H9 (cell line): ENCODE data around the gene ZDHHC19. TPM values are rescaled to one million over a fixed set of nuclear protein-coding genes. Genes with fewer than 3 reads are reported as not detected.

Source experiments
- DNase-seq: peaks from one replicate; pipeline ENCODE4 v3.0.0-alpha.2; 2017
- H2AFZ ChIP-seq: one replicate; pipeline ENCODE4 v1.6.1; 2013; ENCODE audit warnings: mild to moderate bottlenecking, low read length, control low read depth, moderate library complexity
- H2AK5ac ChIP-seq: 2 replicates; pipeline ENCODE4 v1.6.1; 2013; ENCODE audit warnings: low read length, control low read depth, mixed read lengths; ENCODE audit not compliant: insufficient read length
- H2BK120ac ChIP-seq: one replicate; pipeline ENCODE4 v1.6.1; 2013; ENCODE audit warnings: low read depth, mild to moderate bottlenecking, low read length, control low read depth, inconsistent platforms; ENCODE audit not compliant: poor library complexity, severe bottlenecking
- H2BK12ac ChIP-seq: 2 replicates; pipeline ENCODE4 v1.6.1; 2013; ENCODE audit warnings: low read length, control low read depth, mixed read lengths, low read depth; ENCODE audit not compliant: insufficient read length
- H2BK15ac ChIP-seq: 2 replicates; pipeline ENCODE4 v1.6.1; 2013; ENCODE audit warnings: low read depth, low read length, control low read depth
- H2BK20ac ChIP-seq: one replicate; pipeline ENCODE4 v1.6.1; 2013; ENCODE audit warnings: low read depth, mild to moderate bottlenecking, low read length, control low read depth, inconsistent platforms; ENCODE audit not compliant: poor library complexity, severe bottlenecking
- H2BK5ac ChIP-seq: 2 replicates; pipeline ENCODE4 v1.6.1; 2013; ENCODE audit warnings: low read length, control low read depth, mixed read lengths; ENCODE audit not compliant: insufficient read length
- H3K14ac ChIP-seq: 2 replicates; pipeline ENCODE4 v1.6.1; 2013; ENCODE audit warnings: low read length, control low read depth; ENCODE audit not compliant: insufficient read depth
- H3K18ac ChIP-seq: 2 replicates; pipeline ENCODE4 v1.6.1; 2013; ENCODE audit warnings: low read depth, mild to moderate bottlenecking, mixed read lengths, low read length, control low read depth; ENCODE audit not compliant: insufficient read length
- H3K23ac ChIP-seq: 2 replicates; pipeline ENCODE4 v1.6.1; 2013; ENCODE audit warnings: low read length, control low read depth, mixed read lengths, low read depth; ENCODE audit not compliant: insufficient read length
- H3K23me2 ChIP-seq: 2 replicates; pipeline ENCODE4 v1.6.1; 2013; ENCODE audit warnings: low read depth, mild to moderate bottlenecking, mixed read lengths, low read length, control low read depth; ENCODE audit not compliant: insufficient read length, poor library complexity, severe bottlenecking
- H3K27ac ChIP-seq: 2 replicates; pipeline ENCODE4 v1.5.1; 2013; ENCODE audit warnings: low read length, control low read depth, mixed read lengths, low read depth; ENCODE audit not compliant: insufficient read length
- H3K27me3 ChIP-seq: 2 replicates; pipeline ENCODE4 v1.6.1; 2013; ENCODE audit warnings: low read length, control low read depth, inconsistent platforms; ENCODE audit not compliant: insufficient read depth
- H3K4ac ChIP-seq: 2 replicates; pipeline ENCODE4 v1.6.1; 2013; ENCODE audit warnings: low read depth, mild to moderate bottlenecking, control low read depth, inconsistent platforms, low read length, moderate library complexity
- H3K4me1 ChIP-seq: 2 replicates; pipeline ENCODE4 v1.6.1; 2013; ENCODE audit warnings: low read length, control low read depth, inconsistent platforms; ENCODE audit not compliant: insufficient read depth
- H3K4me2 ChIP-seq: 2 replicates; pipeline ENCODE4 v1.6.1; 2013; ENCODE audit warnings: low read length, control low read depth, mixed read lengths; ENCODE audit not compliant: insufficient read length, insufficient read depth
- H3K56ac ChIP-seq: 2 replicates; pipeline ENCODE4 v1.6.1; 2013; ENCODE audit warnings: low read depth, mild to moderate bottlenecking, mixed read lengths, low read length, control low read depth; ENCODE audit not compliant: insufficient read length
- H3K79me1 ChIP-seq: 2 replicates; pipeline ENCODE4 v1.6.1; 2013; ENCODE audit warnings: low read depth, mild to moderate bottlenecking, moderate library complexity, low read length, control low read depth, inconsistent platforms; ENCODE audit not compliant: insufficient read depth, poor library complexity, severe bottlenecking
- H3K79me2 ChIP-seq: 2 replicates; pipeline ENCODE4 v1.6.1; 2013; ENCODE audit warnings: low read length, control low read depth, inconsistent platforms; ENCODE audit not compliant: insufficient read depth
- H3K9ac ChIP-seq: 2 replicates; pipeline ENCODE4 v1.6.1; 2013; ENCODE audit warnings: low read length, control low read depth, mixed read lengths; ENCODE audit not compliant: insufficient read length; ENCODE audit errors: extremely low read depth
- H3K9me3 ChIP-seq: one replicate; pipeline ENCODE4 v1.6.1; 2013; ENCODE audit warnings: low read depth, low read length, inconsistent platforms; ENCODE audit not compliant: control insufficient read depth
- H3T11ph ChIP-seq: one replicate; pipeline ENCODE4 v1.6.1; 2013; ENCODE audit warnings: mild to moderate bottlenecking, low read length, control low read depth, inconsistent platforms
- H4K20me1 ChIP-seq: one replicate; pipeline ENCODE4 v1.6.1; 2013; ENCODE audit not compliant: control insufficient read depth, insufficient read length, insufficient read depth
- H4K5ac ChIP-seq: 2 replicates; pipeline ENCODE4 v1.6.1; 2013; ENCODE audit warnings: low read depth, mild to moderate bottlenecking, mixed read lengths, low read length, control low read depth; ENCODE audit not compliant: insufficient read length
- H4K8ac ChIP-seq: replicated peaks from 2 replicates; pipeline ENCODE4 v1.6.1; 2013; ENCODE audit warnings: low read length, control low read depth, mixed read lengths, low read depth; ENCODE audit not compliant: insufficient read length
- H4K91ac ChIP-seq: 2 replicates; pipeline ENCODE4 v1.6.1; 2013; ENCODE audit warnings: low read depth, mild to moderate bottlenecking, moderate library complexity, mixed read lengths, low read length, control low read depth; ENCODE audit not compliant: insufficient read length
- H3K27ac Mint-ChIP-seq, 3 experiments: 2 replicates in 2 of 3; 3 replicates in 1 of 3; pipeline ENCODE4 v1.8.0; 2020 to 2021; ENCODE audit warnings: mixed read lengths in 3 of 3, mild to moderate bottlenecking in 1 of 3, moderate library complexity in 1 of 3
- H3K27me3 Mint-ChIP-seq: 2 replicates; pipeline ENCODE4 v1.8.0; 2021; ENCODE audit warnings: low read depth, mild to moderate bottlenecking, moderate library complexity, mixed read lengths
- H3K36me3 Mint-ChIP-seq, 3 experiments: 2 replicates in 2 of 3; 3 replicates in 1 of 3; pipeline ENCODE4 v1.8.0; 2020 to 2021; ENCODE audit warnings: low read depth in 3 of 3, mixed read lengths in 3 of 3; ENCODE audit not compliant: insufficient read depth in 1 of 3
- H3K4me1 Mint-ChIP-seq, 2 experiments: 2 replicates each; pipeline ENCODE4 v1.8.0; 2020; ENCODE audit warnings: mixed read lengths in 2 of 2
- H3K4me3 Mint-ChIP-seq, 2 experiments: 2 replicates in 1 of 2; 3 replicates in 1 of 2; pipeline ENCODE4 v1.8.0; 2020 to 2021; ENCODE audit warnings: mild to moderate bottlenecking in 2 of 2, mixed read lengths in 2 of 2, moderate library complexity in 1 of 2
- H3K9me3 Mint-ChIP-seq, 2 experiments: 2 replicates in 1 of 2; 3 replicates in 1 of 2; pipeline ENCODE4 v1.8.0; 2020; ENCODE audit warnings: mild to moderate bottlenecking in 2 of 2, mixed read lengths in 2 of 2, moderate library complexity in 1 of 2
- WGBS: extraction: QIAGEN DNeasy Blood & Tissue Kit; methylation state at CpG from one replicate; pipeline ENCODE4 v1.1.7; 2013; ENCODE audit warnings: missing lambda C conversion rate, low lambda C conversion rate, mixed read lengths; ENCODE audit not compliant: insufficient read length; ENCODE audit errors: extremely low coverage; 5-methylcytosine and 5-hydroxymethylcytosine counted together
- total RNA-seq: library from RNA; stranded (reverse); gene quantifications from 2 replicates; pipeline ENCODE4 v1.2.1, GENCODE V29; 2021
- TF ChIP-seq, protein P1 (sequence below): fragments of 200-600 bp; sonication (generic); conservative IDR thresholded peaks from 3 replicates; pipeline ENCODE4 v1.8.0; 2021; ENCODE audit warnings: antibody characterized with exemption, mild to moderate bottlenecking

The ZDHHC19 gene
- total RNA-seq, 1 experiment from 2014 or later = 2.2 TPM

DNA sequence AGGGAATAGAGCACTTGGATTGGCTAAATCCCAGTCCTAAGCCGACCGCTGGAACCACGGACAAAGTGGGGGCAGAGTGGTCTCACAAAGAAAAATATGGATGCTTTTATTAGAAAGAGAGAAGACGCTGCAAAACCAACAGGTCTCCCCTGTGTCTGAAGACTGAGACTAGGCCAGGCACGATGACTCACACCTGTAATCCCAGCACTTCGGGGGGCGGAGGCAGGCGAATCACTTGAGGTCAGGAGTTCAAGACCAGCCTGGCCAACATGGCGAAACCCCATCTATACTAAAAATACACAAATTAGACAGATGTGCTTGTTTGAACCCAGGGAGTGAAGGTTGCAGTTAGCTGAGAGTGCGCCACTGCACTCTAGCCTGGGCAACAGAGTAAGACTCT, 61.8 kb downstream of the ZDHHC19 start:
- Histone ChIP-seq H4K91ac (no peak overlapping the region), H2AFZ (no peak overlapping the region), H3K23me2 (no peaks in the 10 kb centered on the region), H3K18ac (no peak overlapping the region), H2BK12ac (no peak overlapping the region), H2BK120ac (no peak overlapping the region), H2AK5ac (no peak overlapping the region), H2BK20ac (no peak overlapping the region), H2BK5ac (no peak overlapping the region), H2BK15ac (no peak overlapping the region), H4K8ac (no peak overlapping the region), H4K5ac (no peak overlapping the region), H3K79me2 (no peaks in the 10 kb centered on the region), H3K9ac (no peak overlapping the region), H3K27me3 (no peaks in the 10 kb centered on the region), H3K14ac (no peak overlapping the region), H4K20me1 (no peaks in the 10 kb centered on the region), H3K4me1 (peaks cover 3% of the 10 kb centered on the region; the same call in 1 of the 2 replicates), H3T11ph (no peak overlapping the region), H3K23ac (no peak overlapping the region), H3K56ac (no peak overlapping the region), H3K9me3 (no peaks in the 10 kb centered on the region), H3K79me1 (no peaks in the 10 kb centered on the region), H3K27ac (no peak overlapping the region), H3K4me2 (no peak overlapping the region), H3K4ac (no peak overlapping the region)
- Mint-ChIP-seq H3K9me3 (peaks cover 38 to 41% of the 10 kb centered on the region in 2 experiments), H3K27me3 (no peaks in the 10 kb centered on the region; the same call in none of the 2 replicates), H3K36me3 (peaks cover 0 to 27% (median 4%) of the 10 kb centered on the region in 3 experiments; a peak in 3 of 7 replicates), H3K4me1 (peaks cover 11 to 15% of the 10 kb centered on the region in 2 experiments), H3K4me3 (no peak overlapping the region), H3K27ac (no peak overlapping the region)
- TF ChIP-seq, protein P1, sequence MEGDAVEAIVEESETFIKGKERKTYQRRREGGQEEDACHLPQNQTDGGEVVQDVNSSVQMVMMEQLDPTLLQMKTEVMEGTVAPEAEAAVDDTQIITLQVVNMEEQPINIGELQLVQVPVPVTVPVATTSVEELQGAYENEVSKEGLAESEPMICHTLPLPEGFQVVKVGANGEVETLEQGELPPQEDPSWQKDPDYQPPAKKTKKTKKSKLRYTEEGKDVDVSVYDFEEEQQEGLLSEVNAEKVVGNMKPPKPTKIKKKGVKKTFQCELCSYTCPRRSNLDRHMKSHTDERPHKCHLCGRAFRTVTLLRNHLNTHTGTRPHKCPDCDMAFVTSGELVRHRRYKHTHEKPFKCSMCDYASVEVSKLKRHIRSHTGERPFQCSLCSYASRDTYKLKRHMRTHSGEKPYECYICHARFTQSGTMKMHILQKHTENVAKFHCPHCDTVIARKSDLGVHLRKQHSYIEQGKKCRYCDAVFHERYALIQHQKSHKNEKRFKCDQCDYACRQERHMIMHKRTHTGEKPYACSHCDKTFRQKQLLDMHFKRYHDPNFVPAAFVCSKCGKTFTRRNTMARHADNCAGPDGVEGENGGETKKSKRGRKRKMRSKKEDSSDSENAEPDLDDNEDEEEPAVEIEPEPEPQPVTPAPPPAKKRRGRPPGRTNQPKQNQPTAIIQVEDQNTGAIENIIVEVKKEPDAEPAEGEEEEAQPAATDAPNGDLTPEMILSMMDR = no peak
- DNase-seq = no peak
- WGBS = no CpG with 5 or more reads among the region's 10 CpGs

Other genes starting within 250 kb of the ZDHHC19 start
- gene TFRC, start 129.3 kb downstream of the ZDHHC19 start, total RNA-seq = 131 and 135 TPM in 2 replicates
- 5.6 and 6.5 TPM in 2 replicates for gene SLC51A, start 5.1 kb upstream of the ZDHHC19 start, total RNA-seq
- gene PCYT1A, start 76.3 kb upstream of the ZDHHC19 start, total RNA-seq = 30.9 and 31.6 TPM in 2 replicates
- gene DYNLT2B, start 106.8 kb upstream of the ZDHHC19 start, total RNA-seq = 12.4 and 14.1 TPM in 2 replicates
- not detected in 2 replicates for gene TM4SF19, start 127.0 kb upstream of the ZDHHC19 start, total RNA-seq
- gene UBXN7, start 221.0 kb upstream of the ZDHHC19 start, total RNA-seq = 108 and 110 TPM in 2 replicates